Measurements from ENCODE around the gene OGG1. TPM values are rescaled to one million over a fixed set of nuclear protein-coding genes. Genes with fewer than 3 reads are reported as not detected.
A peak's percentile ranks its signal among the peaks of the same experiment; 100 is the strongest.

Gene OGG1
- total RNA-seq, 4 donors from 2014 or later = 51.2 to 163 (median 74.1) TPM

- H3K27ac ChIP-seq = no peak overlapping the region
These were observed 37.3 kb downstream of the OGG1 start for GRCh38 chr3:9786825-9787669.

GRCh38 chr3:9787714-9788113 is 38.0 kb downstream of the OGG1 start:
- H3K4me1 ChIP-seq = peaks cover 0 to 16% (median 0%) of the 10 kb centered on the region in 4 donors
- peaks cover 0 to 76% (median 0%) of the 10 kb centered on the region in 3 donors for H3K36me3 ChIP-seq
- peak in 1 of 3 donors; percentile 34 for DNase-seq
- H3K9me3 ChIP-seq = no peaks in the 10 kb centered on the region
- H3K27ac ChIP-seq = no peak overlapping the region
- H3K27me3 ChIP-seq = no peaks in the 10 kb centered on the region
- no peak for TF ChIP-seq CTCF (IDR thresholded peaks at IDR 0.05)
- TF ChIP-seq POLR2A (IDR thresholded peaks at IDR 0.05) = no peak
- H3K4me3 ChIP-seq = no peak overlapping the region

More at GRCh38 chr3:9786825-9787669, 37.3 kb downstream of the OGG1 start:
- Histone ChIP-seq H3K27me3 (no peaks in the 10 kb centered on the region), H3K4me1 (peaks cover 0 to 16% (median 0%) of the 10 kb centered on the region in 4 donors), H3K36me3 (peaks cover 0 to 82% (median 0%) of the 10 kb centered on the region in 3 donors), H3K9me3 (no peaks in the 10 kb centered on the region), H3K4me3 (no peak overlapping the region)
- DNase-seq = peak in 1 of 3 donors; percentile 35
- TF ChIP-seq POLR2A (IDR thresholded peaks at IDR 0.05) (no peak), CTCF (IDR thresholded peaks at IDR 0.05) (peak in 3 of 6 experiments; percentile 7 to 30 (median 22))

- TF ChIP-seq CTCF (IDR thresholded peaks at IDR 0.05) (no peak), POLR2A (IDR thresholded peaks at IDR 0.05) (no peak)
- H3K27ac ChIP-seq = peak overlapping the region in 1 of 4 donors; percentile 97
- peak in 1 of 3 donors; percentile 29 for DNase-seq
These were observed 41.4 kb downstream of the OGG1 start for GRCh38 chr3:9791127-9791526.

GRCh38 chr3:9791790-9792404 is 42.1 kb downstream of the OGG1 start:
- H3K36me3 ChIP-seq = peaks cover 0 to 48% (median 0%) of the 10 kb centered on the region in 3 donors
- no peak for DNase-seq
- H3K9me3 ChIP-seq = no peaks in the 10 kb centered on the region
- peak overlapping the region; percentile 94 to 97 (median 96) for H3K27ac ChIP-seq
- H3K4me1 ChIP-seq = peaks cover 0 to 31% (median 13%) of the 10 kb centered on the region in 4 donors
- TF ChIP-seq CTCF (IDR thresholded peaks at IDR 0.05) = no peak
- no peak for TF ChIP-seq POLR2A (IDR thresholded peaks at IDR 0.05)
- peak overlapping the region; percentile 81 to 94 (median 89) for H3K4me3 ChIP-seq
- no peaks in the 10 kb centered on the region for H3K27me3 ChIP-seq

More at GRCh38 chr3:9791127-9791526, 41.4 kb downstream of the OGG1 start:
- Histone ChIP-seq H3K4me3 (peak overlapping the region in 1 of 4 donors; percentile 88), H3K4me1 (peaks cover 0 to 31% (median 13%) of the 10 kb centered on the region in 4 donors), H3K36me3 (peaks cover 0 to 52% (median 0%) of the 10 kb centered on the region in 3 donors), H3K27me3 (no peaks in the 10 kb centered on the region), H3K9me3 (no peaks in the 10 kb centered on the region)

GRCh38 chr3:9792405-9793160 is 42.8 kb downstream of the OGG1 start, which contains the start of the genes ARPC4 and TADA3:
Gene ARPC4 (plus strand): TSS chr3:9793082. CDS start chr3:9793122, 40 bp downstream.
Gene TADA3 (minus strand): TSS chr3:9792473. CDS start chr3:9791466, 1,007 bp downstream.
- no peaks in the 10 kb centered on the region for H3K27me3 ChIP-seq
- peak; percentile 44 to 59 for TF ChIP-seq POLR2A (IDR thresholded peaks at IDR 0.05)
- peak in 3 of 6 experiments; percentile 33 to 44 (median 38) for TF ChIP-seq CTCF (IDR thresholded peaks at IDR 0.05)
- H3K36me3 ChIP-seq = peaks cover 0 to 48% (median 0%) of the 10 kb centered on the region in 3 donors
- no peaks in the 10 kb centered on the region for H3K9me3 ChIP-seq
- peaks cover 0 to 31% (median 13%) of the 10 kb centered on the region in 4 donors for H3K4me1 ChIP-seq
- peak; percentile 95 to 97 (median 95) for DNase-seq
- H3K4me3 ChIP-seq = peak within 1 kb of the TSS; percentile 81 to 94 (median 89)
- H3K27ac ChIP-seq = peak within 1 kb of the TSS; percentile 94 to 97 (median 96)
